ENCODE measurements around the gene TLE7.

Gene TLE7

GRCh38 chr16:71448274-71448866 lies 6.5 kb upstream of the TLE7 start:
- DNase-seq (ENCODE audit: low read depth): no peak

DNA sequence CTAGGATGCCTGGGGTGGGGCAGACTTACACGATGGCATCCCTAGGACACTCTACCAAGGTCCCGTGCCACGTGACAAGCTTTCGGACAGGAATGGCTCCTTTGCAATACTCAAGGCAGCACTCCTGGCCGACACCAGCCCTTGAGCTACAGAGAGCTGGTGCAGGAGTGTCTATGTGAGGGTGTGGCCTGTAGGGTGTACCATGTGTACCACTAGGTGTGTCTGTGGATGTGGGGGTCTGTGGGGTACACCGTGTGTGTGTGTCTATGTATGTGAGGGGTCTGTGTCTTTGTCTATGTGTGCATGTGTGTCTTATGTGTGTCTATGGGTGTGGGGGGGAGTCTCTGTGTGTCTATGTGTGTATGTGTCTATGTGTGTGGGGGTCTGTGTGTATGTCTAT lies 1.9 kb upstream of the TLE7 start:
- DNase-seq (ENCODE audit: low read depth): no peak

DNA sequence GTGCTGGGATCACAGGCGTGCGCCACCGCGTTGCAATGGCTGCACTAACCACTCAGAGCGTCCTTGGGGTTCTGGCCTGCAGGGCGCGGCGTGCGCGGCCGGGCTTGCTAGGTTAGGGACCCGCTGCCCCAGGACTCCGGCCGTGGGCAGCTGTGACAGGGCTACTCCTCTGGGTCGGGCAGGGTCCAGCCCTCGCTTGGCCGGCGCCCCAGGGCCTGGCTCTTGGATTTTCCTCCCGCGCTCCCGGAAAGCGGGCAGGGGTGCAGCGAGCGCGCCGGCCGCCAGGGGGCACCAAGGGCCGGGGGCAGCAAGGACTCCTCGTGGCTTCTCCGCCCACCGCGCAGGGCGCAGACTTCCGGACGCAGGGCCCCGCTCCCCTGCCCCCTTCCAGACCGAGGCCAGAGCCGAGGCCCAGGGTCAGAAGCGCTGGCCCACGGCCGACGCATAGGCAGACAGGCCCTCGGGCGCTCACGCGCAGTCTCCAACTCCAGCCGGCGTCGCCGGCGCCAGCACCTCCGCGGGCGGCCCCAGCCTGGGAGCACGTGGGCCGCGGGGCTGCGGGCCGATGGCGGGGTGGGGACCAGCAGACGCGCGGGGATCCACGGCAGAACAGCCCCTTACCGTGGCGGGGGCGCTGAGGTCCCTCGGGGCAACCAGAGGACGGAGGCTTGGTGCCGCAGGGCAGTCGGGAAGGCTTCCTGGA lies 355 bp downstream of the TLE7 start:
- no peak for DNase-seq (ENCODE audit: low read depth)

DNA sequence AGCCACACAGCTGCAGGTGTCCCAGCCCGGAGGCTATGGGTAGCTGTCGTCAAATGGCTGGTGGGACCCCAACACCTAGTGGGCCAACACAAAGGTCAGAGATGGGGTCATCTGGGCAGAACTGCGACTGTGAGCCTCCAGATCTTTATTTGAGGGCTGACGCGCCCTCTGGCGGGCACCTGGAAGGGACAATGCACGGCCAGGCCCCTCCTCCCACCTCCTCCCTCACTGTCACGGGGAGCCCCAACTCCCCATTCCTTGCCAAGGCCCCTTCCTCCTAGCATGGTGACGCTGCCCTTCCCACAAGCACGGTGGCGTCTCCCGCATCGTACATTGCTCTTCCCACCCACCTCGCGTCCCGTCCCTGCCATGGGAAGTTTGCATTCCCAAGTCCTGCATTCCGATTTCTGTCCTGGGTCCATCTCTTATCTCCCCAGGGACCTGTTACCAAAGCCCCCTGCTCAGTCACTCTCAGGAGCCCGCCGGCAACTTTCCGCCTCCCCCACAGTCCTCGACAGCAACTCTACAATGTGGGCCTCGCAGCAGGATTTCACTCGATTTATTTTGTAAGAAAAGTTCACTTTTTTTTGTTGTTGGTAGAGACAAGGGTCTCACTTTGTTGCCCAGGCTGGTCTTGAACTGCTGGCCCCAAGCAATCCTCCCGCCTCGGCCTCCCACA lies 1.0 kb downstream of the TLE7 start:
- DNase-seq (ENCODE audit: low read depth): no peak

- DNase-seq (ENCODE audit: low read depth): no peak
Measured at GRCh38 chr16:71439523-71439922, 2.3 kb downstream of the TLE7 start.

GRCh38 chr16:71436473-71436872 lies 5.4 kb downstream of the TLE7 start:
- DNase-seq (ENCODE audit: low read depth): no peak

DNA sequence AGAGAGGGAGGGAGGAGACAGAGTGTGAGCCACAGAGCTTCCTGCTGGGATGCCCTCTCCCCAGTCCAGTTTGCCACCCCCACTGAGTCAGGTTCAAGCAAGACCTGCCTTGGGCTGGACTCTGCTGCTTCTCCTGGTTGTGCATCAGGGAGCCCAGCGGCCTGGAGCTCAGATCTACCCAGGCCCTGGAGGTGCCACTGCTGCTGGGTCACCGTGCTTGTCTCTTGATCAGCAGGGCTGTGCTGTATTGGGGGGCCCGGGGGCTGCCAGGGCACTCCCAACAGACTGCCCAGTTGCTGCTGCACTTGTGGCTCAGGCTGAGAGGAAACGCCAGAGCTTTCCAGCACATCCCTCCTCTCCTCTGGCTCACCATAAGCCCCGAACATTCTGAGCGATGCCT lies 8.9 kb downstream of the TLE7 start:
- DNase-seq (ENCODE audit: low read depth): no peak

DNA sequence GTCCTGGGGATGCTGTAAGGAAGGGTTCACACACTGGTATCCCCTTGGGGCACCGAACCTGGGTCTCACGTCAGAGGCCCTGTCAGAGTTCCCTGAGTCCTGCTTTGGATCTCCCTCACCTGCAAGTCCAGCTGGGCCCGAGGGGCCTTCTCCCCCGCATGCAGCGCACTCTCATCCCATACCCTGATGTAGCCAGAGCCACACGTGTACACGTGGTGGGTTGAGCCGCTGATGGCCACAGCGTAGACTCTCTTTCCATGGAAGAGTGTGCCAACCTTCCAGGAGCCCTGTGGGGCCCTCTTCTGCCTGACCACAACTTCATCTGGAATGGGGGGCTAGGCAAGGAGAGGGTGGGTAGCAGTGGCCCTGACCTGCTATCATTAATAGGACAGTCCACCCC lies 9.9 kb downstream of the TLE7 start:
- DNase-seq (ENCODE audit: low read depth): no peak

DNA sequence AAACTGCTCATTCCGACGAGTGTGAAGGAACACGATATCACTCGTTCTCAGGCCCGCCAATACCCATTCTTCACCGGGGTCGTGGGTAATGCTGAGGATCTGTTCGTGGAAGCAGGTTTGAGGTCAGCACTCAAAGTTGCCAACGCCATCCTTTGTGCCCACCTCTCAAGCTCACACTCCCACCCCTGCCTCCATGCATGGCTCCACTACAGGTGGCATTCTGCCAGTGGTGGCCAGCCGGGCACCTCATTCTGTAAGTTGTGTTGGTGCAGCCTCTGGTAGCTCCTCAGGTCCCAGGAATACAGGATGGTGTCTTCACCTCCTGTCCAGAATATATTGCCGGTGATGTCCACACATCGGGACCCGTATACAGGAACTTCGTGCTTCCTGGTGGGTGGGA lies 10.7 kb downstream of the TLE7 start:
- DNase-seq (ENCODE audit: low read depth): no peak

DNA sequence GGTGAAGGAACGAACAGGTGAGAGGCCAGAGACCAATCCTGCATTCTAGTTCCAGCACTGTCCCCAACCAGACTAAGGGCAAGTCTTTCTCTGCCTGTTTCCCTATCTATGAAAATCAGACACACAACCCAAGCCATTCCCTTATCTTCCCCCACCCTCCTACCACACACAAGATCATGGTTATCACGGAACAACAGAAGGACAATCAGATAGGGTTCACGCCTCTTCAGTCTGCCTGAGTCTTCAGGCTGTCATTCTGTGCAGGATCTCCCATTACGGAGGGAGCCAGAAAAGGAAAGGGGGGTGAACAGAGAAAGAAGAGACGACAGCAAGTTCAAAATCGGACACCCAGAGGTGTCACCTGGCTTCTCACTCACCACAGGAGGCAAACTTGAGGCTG lies 11.1 kb downstream of the TLE7 start:
- DNase-seq (ENCODE audit: low read depth): no peak

- DNase-seq (ENCODE audit: low read depth): no peak
Measured at GRCh38 chr16:71429581-71429980, 12.3 kb downstream of the TLE7 start.

- DNase-seq (ENCODE audit: low read depth): no peak
Measured at GRCh38 chr16:71428883-71429282, 13.0 kb downstream of the TLE7 start.

DNA sequence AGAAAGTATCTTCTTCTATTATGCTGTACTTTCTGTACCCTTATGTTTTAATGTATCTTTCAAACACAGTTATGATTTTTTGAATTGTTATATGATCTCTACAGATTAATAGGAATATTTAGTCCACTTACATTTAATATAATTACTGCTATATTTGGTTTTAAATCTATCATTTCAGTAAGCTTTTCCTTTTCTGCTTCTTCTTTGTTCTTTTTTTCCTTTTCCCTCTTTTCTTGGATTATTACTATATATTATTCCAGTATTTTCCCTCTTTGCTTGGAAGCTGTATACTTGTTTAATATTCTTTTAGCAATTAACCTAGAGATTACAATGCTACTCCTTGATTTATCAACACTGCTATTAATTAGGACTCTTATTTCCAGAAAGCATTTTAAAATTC lies 13.5 kb downstream of the TLE7 start:
- DNase-seq (ENCODE audit: low read depth): no peak

DNA sequence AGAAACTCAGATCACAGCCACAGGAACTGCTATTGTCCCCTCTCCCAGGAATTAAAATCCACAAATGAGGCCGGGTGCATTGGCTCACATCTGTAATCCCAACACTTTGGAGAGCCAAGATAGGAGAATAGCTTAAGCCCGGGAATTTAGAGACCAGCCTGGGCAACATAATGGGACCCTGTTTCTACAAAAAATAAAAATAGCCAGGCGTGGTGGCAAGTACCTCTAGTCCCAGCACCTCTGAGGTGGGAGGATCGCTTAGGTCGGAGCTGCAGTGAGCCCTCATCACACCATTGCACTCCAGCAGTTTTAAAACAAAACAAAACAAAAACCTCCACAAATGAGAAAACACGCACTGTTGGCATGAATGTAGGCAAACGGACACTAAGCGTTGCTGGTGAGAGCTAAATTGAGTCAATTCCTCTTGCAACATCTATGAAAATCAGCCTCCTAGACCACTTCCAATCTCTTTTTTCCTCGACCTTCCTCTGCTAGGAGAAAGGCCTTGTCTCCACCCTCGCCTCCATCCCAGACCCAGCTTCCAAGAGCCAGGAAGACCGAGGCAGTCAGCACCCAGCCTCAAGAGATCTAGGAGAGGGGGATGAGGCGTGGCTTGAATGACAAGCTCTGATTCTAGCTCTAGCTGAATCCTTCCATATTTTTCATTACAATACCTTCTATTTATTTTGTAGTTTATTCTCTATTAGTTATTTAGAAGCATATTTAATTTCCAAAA lies 14.8 kb downstream of the TLE7 start:
- no peak for DNase-seq (ENCODE audit: low read depth)

DNA sequence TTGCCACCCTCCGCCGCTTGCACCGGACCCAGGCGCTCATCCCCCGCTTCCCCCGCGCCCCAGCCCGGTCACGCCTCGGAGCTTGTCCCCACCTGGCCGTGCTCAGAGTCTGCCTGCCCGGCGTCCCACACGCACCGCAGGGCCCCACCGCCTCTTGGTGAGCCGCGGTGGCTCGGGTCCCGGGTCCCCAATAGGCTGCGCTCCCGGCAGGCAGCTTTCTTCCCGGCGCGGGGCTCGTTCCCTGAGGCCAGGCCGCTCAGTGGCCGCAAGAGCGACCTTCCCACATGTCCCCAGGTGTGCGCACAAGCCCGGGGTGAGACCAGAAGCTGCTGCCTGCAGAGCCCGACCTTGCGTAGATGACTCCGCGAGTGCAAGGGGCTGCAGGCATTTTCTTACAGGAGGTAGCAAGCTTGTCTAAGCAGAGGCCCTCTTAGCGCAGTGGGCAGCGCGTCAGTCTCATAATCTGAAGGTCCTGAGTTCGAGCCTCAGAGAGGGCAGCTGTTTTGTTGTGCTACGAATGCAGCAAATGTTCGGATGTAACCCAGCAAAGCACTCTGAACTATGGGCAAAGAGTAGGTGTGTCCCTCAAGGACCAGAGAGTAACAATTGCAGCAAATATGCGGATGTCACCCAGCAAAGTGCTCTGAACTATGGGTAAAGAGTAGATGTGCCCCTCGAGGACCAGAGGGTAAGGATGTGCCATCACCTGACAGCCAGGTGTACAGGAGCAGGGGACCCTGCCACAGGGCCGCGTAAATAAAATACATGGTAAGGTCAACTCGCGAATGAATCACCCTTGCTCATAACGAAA lies 15.6 kb downstream of the TLE7 start:
- no peak for DNase-seq (ENCODE audit: low read depth)

DNA sequence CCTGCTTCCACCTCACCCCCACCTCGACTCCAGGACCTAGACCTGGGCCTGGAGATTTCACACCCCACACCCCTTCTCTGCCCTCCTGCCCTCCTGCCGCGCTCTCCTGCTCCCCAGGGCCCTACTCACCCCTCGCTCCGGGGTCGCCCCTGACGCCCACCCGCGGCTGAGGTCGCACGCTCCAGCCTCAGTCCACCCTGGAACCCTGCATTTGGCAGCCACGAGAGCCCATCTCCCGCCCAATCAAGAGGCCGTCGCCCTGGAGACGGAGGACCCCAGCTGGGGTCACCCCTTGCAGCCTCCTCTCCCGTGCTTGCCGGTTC lies 16.1 kb downstream of the TLE7 start:
- no peak for DNase-seq (ENCODE audit: low read depth)

- no peak for DNase-seq (ENCODE audit: low read depth)
Measured at GRCh38 chr16:71424626-71425025, 17.2 kb downstream of the TLE7 start.

GRCh38 chr16:71423865-71424264 lies 18.0 kb downstream of the TLE7 start:
- DNase-seq (ENCODE audit: low read depth): no peak

DNA sequence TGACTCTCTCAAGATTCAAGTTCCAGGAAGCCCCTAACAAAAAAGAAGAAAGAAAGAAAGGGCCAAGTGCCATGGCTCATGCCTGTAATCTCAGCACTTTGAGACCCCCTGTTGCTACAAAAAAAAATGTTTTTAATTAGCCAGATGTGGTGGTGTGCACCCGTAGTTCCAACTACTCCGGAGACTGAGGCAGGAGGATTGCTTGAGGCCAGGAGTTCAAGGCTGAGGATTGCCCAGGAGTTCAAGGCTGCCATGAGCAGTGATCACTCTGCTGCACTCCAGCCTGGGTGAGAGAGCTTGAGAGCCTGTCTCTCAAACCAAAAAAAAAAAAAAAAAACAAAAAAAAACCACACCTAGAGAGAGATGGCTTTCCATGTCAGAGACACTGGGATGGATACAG lies 18.8 kb downstream of the TLE7 start:
- no peak for DNase-seq (ENCODE audit: low read depth)

DNA sequence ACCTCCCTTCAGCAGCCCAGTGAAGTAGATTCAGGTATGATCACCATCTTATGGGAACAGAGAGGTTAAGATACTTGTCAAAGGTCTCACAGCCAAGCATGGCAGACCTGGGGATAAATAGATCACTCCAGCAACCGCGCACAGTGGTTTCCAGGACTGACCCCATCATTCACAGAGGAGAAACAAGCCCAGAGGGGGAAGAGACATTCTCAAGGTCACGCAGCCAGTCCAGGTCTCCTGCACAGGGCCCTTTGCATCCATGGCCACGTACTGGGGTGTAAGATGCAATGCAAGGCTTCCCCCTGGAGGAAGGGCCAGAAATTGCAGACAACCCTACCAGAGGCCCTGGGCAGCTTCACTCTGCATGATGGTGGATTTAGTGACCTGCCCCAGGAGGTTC lies 19.9 kb downstream of the TLE7 start:
- no peak for DNase-seq (ENCODE audit: low read depth)

DNA sequence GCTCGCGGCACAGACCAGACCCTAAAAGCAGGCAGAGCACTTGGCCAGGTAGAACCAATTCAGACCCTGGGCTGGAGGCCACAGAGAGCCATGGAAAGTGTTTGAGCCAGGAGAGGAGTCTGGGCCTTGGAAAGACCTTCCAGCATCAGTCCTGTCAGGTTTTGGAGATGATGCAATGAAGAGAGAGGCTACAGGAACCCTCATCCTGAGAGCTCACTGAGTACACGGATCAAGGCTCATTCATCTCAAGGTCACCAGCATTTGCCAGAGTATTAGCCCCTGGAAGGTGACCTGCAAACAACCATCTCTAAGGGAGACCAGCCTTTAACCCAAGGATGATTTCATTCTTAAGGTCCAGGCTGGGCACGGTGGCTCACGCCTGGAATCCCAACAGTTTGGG lies 27.8 kb downstream of the TLE7 start:
- no peak for DNase-seq (ENCODE audit: low read depth)

DNA sequence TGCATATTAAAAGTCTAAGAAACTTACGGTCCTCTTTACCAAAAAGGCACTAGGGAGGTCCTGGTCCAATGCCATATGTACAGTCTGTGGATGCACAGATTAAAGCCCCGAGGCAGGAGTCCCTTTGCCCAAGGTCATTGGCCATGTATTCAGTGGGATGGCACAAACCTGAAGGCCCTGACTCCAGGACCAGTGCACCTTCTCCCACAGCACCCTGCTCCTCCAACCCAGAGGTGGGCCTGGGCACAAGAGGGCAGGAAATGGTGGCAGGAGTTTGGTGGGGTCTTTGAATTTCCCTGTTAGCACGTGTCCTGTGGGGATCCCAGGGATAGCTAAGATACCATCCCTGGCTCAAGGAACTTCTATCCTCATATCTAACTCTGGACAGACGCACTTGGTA lies 28.5 kb downstream of the TLE7 start:
- no peak for DNase-seq (ENCODE audit: low read depth)

All from stimulated activated CD8-positive, alpha-beta memory T cell treated with anti-CD3 and anti-CD28 coated beads, Interleukin-12 subunit alpha, Interleukin-12 subunit beta, amount 100 ng/mL, for 1 hour (primary cell).